ENCODE results near the gene TMEM247.
"Not testable (repeated sequence)": the region's sequence is repeated elsewhere in the genome, so short reads cannot be mapped to it uniquely, and the experiment has no call there.

The TMEM247 gene

GRCh38 chr2:46519265-46519664 lies 39.9 kb downstream of the TMEM247 start:
- DNase-seq (ENCODE audit: low spot score) = no peak
- no peak for TF ChIP-seq CTCF (IDR thresholded peaks at IDR 0.05; ENCODE audit: extremely low read depth, missing control alignments)

- DNase-seq (ENCODE audit: low spot score) = no peak
- no peak for TF ChIP-seq CTCF (IDR thresholded peaks at IDR 0.05; ENCODE audit: extremely low read depth, missing control alignments)
Measured at GRCh38 chr2:46520130-46520711, 40.9 kb downstream of the TMEM247 start.

- no peak for TF ChIP-seq CTCF (IDR thresholded peaks at IDR 0.05; ENCODE audit: extremely low read depth, missing control alignments)
- DNase-seq (ENCODE audit: low spot score) = no peak
Measured at GRCh38 chr2:46521215-46521683, 41.9 kb downstream of the TMEM247 start.

- DNase-seq (ENCODE audit: low spot score) = not testable (repeated sequence)
Measured at GRCh38 chr2:46522385-46522784, 43.0 kb downstream of the TMEM247 start.

GRCh38 chr2:46525522-46526155 lies 46.3 kb downstream of the TMEM247 start:
- no peak for DNase-seq (ENCODE audit: low spot score)
- no peak for TF ChIP-seq CTCF (IDR thresholded peaks at IDR 0.05; ENCODE audit: extremely low read depth, missing control alignments)

GRCh38 chr2:46528880-46529279 lies 49.5 kb downstream of the TMEM247 start:
- no peak for TF ChIP-seq CTCF (IDR thresholded peaks at IDR 0.05; ENCODE audit: extremely low read depth, missing control alignments)
- DNase-seq (ENCODE audit: low spot score) = no peak

- no peak for DNase-seq (ENCODE audit: low spot score)
- TF ChIP-seq CTCF (IDR thresholded peaks at IDR 0.05; ENCODE audit: extremely low read depth, missing control alignments) = no peak
Measured at GRCh38 chr2:46530639-46531038, 51.3 kb downstream of the TMEM247 start.

- no peak for TF ChIP-seq CTCF (IDR thresholded peaks at IDR 0.05; ENCODE audit: extremely low read depth, missing control alignments)
- DNase-seq (ENCODE audit: low spot score) = no peak
Measured at GRCh38 chr2:46531863-46532262, 52.5 kb downstream of the TMEM247 start.
